NCI-H1694 (cell line): ENCODE measurements around the gene EHMT1.
"Not testable (repeated sequence)": the region's sequence is repeated elsewhere in the genome, so short reads cannot be mapped to it uniquely, and the experiment has no call there.

Experiments used
- DNase-seq: peaks from one replicate; lab custom pipeline; 2025; lab: John Stamatoyannopoulos, UW

EHMT1 gene

DNA sequence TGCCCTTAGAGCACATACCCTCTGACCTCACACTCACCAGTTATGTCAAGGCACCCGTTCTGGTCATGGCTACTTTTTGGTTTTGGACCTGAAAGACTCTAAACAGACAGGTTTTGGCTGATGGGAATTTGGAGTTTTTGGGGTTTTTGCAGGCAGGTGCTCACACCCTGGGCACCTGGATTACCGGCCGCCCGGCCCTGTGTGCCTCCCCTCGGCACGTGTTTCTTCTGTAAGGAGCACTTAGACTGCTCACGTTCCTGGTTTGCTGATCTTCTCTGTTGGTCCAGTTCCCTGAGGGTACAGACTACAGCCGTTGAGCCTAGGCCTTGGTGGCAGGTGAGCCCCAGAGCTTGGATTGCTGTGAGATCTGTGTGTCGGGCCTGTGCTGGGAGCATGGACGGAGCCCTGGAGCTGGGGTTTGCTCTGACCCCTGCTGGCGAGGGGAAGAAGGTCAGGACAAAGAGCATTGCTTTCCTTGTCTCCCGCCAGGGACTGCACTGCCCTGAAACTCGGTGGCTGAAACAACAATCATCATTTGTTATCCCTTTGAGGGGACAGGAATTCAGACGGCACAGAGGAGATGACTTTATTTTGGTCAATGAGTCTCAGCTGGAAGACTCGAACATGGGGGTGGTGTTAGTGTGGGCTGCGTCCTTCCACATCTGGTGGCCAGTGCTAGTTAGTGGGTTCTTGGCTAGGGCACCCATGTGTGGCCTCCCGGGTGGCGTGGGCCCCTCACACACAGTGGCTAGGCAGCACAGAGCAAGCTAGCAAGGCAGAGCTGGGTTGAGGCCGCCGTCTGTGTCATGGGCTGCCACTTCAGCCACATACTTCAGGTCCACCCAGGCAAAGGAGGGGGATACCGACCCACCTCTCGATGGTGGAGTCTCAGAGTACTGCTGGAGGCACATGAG lies 76.4 kb downstream of the EHMT1 start:
- DNase-seq: no peak

DNA sequence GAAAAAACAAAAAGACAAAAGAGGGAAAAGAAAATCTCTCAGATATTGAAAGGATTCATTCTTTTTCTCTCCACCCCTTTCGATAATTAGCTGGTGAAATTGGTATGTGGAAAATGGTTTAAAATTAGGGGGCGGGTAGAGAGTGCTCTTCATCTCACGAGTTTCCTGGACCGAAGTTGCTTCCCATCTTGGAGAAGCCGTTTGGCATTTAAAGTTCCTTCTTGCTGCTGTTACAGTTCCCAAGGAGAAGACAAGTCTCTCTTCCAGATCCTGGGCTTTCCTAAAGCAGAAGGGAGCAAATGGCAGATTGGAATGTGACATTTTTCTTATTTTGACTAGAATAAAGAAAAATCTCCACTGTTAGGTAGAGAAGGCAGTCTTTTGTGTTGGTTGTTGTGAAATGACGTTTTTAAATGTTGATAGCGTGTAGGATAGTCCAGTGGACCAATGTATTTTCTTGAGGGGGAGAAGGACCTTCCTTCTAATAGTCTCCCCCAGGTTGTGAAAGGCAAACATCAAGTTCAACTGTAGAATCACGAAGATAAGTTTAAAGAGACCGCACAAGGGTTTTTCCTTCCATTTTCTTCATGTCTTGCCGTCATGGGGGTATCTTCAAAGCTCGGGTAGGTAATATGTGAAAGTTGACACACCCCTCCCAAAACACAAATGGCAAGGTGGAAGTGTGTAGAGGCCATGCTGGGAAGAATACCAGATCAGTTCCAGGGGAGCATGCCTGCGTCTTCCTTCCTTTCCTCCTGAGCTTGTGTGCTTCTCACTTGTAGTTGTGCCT lies 77.5 kb downstream of the EHMT1 start:
- no peak for DNase-seq

DNA sequence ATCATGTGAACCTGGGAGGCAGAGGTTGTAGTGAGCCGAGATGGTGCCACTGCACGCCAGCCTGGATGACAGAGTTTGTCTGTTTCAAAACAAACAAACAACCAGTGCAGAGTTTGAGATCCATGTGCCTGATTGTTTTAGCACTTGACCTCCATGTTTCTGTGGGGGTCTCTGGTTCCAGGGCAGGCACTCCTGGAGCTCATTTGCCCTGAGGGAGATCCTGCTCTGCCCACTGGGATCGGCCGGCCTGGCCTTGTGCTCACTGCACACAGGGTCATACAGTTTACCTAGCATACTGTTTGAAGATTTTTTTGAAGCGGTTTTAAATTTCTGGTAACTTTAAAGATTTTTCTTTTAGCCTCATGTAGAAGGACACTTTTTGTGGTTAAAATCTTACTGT lies 78.4 kb downstream of the EHMT1 start:
- DNase-seq: no peak

DNA sequence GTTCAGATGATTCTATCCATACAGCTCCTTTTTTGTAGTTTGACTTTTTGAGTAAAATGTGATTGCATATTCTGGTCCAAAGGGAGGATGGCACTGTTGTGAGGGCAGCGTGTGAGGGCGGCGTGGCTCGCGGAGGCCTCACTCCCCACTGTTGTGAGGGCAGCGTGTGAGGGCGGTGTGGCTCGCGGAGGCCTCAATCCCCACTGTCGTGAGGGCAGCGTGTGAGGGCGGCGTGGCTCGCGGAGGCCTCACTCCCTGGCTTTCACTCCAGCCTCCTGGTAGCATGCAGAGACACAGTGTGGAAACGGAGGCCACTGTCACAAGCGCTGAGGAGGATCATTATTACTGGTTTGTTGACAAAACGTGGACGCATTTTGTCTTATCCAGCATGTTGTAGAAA lies 79.0 kb downstream of the EHMT1 start:
- no peak for DNase-seq

DNA sequence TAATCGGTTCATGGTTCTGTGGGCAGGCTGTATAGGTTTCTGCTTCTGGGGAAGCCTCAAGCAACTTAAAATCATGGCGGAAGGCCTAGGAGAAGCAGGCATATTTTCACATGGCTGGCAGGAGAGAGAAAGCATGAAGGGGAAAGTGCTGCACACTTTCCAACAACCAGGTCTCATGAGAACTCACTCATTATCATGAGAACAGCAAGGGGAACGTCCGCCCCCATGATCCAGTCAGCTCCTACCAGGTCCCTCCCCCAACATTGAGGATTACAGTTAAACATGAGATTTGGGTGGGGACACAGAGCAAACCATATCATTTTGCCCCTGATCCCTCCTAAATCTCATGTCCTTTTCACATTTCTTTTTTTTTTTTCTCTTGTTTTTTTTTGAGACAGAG lies 82.1 kb downstream of the EHMT1 start:
- DNase-seq: no peak

DNA sequence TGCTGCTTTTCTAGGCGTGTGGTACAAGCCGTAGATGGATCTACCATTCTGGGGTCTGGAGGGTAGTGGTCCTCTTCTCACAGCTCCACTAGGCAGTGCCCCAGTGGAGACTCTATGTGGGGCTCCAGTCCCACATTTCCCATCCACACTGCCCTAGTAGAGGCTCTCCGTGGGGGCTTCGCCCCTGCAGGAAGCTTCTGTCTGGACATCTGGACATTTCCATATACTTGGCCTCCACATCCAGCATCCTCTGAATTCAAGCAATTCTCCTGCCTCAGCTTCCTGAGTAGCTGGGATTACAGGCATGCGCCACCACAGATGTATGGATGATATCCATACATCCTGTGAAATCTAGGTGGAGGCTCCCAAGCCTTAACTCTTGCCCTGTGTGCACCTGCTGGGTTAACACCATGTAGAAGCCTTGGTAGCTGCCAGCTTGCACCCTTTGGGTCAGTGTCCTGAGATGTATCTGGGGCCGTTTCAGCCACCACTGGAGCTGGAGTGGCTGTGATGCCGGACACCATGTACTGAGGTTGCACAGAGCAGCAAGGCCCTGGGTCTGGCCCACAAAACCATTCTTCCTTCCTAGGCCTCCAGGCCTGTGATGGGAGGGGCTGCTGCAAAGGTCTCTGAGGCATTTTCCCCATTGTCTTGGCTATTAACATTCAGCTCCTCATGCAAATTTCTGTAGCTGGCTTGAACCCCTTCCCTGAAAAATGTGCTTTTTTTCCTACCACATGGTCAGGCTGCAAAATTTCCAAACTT lies 84.0 kb downstream of the EHMT1 start:
- DNase-seq: no peak

DNA sequence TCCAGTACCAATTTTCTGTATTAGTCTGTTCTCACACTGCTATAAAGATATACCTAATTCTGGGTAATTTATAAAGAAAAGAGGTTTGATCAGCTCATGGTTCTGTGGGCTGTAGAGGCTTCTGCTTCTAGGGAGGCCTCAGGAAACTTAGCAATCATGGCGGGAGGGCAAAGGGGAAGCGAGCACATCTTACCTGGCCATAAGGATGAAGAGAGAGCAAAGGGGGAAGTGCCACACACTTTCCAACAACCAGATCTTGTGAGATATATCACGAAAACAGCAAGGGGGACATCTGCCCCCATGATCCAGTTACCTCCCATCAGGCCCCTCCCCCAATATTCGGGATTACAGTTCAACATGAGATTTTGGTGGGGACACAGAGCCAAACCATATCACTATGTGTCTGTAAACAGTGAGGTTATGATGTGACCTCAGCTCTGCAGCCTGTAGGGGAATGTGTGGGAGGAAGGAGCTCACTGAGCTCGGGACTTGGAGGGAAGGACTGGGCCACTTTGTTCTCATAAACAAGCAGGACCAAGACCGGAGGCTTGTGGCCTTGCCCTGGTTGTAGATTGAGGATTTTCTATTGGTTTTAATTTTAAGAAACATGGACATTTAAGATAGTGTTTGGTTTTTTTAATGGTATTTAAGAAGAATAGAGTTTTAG lies 85.2 kb downstream of the EHMT1 start:
- DNase-seq: no peak

DNA sequence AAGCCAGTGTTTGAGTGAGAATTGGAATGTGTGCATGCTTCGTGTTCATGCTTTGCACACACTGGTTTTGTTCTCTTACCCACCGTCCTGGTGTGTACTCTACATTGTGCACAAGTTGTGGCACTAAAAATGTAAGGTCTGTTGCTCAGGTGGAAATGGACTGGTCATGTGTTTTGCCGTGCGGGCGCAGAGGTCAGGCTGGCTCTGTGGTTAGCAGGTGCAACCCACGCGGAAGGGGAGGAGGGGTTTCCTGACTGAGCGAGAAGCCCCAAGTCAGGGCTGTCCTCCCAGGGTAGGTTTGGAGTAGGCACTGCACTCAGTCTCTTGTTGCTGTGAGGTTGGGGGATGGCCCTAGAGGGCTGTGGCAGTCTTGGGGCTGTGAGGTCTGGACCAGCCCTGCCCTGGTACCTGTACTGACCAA lies 86.6 kb downstream of the EHMT1 start:
- no peak for DNase-seq

DNA sequence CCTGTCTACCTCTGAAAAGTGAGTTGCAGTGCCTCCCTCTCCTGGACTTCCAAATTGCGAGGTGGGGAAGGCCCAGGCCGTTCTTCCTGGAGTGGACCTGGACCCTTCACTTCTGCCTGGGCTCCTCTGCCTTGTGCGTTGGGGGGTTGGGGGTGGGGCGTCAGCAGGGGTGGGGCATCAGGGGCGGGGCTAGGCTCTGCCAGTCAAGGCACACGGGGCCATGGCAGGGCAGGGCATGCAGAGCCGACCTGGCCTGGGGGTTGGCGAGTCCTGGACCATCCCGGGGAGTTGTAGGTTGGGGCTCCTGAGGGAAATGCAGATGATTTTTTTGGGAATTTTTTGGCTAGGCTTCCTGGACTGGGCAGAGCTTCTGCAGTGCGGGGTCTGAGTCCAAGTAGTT lies 87.1 kb downstream of the EHMT1 start:
- no peak for DNase-seq

DNA sequence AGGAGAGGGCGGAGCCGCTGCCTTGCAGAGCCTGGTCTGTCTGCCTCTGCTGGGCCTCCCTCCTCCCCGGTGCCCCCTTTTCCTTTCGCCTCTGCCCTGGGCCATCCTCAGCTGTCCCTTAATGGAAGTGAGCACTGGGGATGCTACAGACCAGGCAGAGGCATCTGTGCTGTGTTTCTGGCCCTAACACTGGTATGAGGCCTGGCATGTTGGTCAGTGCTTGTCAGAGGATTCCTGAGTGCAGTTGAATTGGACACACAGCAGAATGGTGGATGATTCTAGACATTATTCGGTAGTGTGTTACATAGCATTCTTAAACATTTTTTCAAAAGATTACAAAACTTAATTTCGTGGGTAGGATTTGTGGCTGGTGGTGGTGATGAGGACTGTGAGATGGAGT lies 88.6 kb downstream of the EHMT1 start:
- no peak for DNase-seq

DNA sequence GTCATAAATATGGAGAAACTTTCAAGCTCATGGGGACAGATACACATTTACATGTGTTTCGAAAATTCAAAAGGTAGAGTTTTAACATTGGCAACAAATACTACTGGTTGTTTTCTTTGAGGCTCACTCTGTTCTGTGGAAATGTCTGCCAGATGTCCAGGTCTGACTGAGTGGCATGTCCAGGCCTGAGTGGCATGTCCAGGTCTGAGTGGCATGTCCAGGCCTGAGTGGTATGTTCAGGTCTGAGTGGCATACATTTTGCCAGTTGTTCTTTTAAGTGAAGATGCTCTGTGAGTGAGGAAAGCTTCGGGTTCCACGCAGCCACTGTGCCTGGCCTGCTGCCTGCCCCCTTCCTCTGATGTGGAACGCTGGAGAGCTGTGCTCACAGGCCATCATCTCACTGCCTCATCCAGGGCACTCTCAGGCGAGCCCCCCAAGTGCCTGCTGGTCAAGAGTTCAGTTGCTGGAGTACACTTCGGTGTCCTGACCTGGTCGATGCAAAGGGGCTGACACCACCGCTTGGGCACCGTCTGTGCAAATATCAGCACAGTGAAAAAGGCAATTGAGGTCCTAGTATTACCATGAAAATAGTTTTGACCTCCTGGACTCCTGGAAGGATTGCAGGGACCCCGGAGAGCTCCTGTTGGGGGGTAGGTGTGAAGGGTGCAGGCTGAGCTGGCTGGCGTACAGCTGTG lies 89.9 kb downstream of the EHMT1 start:
- no peak for DNase-seq

DNA sequence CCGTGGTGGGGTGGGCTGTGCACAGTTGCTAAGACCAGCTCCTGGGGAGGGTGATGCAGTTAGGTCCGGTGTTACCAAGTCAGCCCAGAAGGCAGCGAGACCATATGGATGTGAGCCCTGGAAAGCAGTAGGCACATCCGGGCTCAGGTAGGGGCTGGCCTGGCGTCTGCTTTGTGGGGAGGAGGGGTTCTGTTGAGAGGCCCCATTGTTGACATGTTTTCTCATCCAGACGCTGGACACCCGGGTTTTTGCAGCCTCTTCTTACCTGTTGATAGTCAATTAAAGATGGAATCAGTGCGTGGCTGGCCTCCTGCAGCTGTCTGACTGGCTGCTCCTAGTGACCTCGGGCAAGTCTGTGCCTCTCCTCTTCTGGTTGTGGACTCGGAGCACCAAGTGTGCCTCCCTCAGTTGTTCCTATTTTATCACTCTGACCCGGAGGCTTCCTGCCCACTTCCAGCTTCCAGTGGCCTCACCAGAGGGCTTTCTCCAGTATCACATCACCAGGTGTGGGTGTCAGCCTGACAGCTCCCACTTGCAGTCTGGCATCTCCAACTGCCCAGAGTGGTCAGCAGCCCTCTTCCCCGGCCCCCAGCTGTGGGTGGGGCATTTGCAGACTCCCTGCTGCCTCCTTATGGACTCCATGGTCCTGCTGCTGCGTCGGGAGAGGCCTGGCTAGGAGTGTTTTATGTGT lies 90.8 kb downstream of the EHMT1 start:
- no peak for DNase-seq

DNA sequence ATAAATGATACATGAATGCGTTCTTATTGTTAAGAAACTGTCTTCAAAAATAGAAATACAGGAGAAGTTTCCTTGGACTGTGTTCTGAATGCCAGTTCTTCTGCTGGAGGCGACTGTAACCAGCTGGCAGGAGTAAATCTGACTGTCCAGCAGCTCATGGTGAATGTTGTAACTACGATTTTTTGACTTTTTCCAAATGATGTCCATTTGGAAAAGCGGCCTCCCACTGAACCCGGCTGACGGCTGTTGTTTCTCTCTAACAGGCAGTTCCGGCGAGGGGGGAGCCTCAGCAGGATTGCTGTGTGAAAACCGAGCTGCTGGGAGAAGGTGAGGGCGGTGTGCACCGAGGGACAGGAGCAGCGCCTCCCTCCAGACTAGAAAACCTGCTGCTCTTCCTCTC lies 91.9 kb downstream of the EHMT1 start:
- DNase-seq: no peak

DNA sequence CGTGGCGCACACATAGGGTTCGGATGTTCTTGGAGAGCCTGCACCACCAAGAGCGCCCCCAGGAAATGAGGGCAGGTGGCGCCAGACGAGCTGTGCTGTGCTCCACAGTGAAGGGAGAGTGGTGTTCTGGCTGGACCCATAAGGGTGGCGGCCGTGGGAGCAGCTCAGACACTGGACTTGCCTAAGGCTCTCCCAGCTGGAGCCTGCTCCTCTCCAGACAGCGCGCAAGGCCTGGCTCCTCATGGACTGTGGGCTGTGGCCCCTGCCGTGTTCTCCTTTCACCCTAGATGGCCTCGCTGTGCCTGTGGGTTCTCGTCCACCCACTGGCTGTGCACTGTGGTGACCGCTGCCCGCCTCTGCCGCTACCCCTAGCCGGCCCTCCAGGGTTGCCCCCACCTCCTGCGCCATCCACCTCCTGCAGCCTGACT lies 92.9 kb downstream of the EHMT1 start:
- DNase-seq: no peak

DNA sequence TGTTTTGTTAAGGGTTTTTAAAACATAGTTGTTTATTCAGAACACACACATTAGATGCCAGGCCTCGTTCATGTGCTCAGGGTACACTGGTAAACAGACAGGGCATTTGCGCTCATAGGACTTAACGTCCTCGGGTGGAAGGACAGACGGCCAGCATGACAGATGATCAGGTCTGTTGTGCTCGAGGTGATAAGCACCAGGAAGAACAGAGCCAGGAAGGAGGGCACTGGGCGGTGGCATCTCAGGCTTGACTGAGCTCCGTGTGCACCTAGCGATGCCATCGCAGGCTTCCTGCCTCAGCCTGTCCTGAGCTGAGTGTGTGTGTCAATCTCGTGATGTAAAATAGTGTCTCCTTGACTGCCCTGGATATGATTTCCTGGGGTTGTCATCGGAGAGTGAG lies 96.5 kb downstream of the EHMT1 start:
- no peak for DNase-seq

DNA sequence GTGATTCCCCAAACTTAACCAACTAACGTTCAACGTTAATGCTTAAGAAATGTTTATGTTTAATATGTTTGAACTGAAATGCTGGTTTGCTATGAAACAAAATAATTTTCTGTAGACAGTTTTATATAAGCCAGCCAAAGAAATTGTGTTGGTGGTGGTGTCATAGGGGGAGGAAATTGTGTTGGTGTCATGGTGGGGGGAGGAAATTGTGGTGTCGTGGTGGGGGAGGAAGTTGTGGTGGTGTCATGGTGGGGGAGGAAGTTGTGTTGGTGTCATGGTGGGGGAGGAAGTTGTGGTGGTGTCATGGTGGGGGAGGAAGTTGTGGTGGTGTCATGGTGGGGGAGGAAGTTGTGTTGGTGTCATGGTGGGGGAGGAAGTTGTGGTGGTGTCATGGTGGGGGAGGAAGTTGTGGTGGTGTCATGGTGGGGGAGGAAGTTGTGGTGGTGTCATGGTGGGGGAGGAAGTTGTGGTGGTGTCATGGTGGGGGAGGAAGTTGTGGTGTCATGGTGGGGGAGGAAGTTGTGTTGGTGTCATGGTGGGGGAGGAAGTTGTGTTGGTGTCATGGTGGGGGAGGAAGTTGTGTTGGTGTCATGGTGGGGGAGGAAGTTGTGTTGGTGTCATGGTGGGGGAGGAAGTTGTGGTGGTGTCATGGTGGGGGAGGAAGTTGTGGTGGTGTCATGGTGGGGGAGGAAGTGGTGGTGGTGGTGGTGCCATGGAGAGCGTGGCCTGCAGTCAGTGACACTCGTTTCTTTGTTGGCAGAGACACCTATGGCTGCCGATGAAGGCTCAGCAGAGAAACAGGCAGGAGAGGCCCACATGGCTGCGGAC lies 97.3 kb downstream of the EHMT1 start:
- not testable (repeated sequence) for DNase-seq

DNA sequence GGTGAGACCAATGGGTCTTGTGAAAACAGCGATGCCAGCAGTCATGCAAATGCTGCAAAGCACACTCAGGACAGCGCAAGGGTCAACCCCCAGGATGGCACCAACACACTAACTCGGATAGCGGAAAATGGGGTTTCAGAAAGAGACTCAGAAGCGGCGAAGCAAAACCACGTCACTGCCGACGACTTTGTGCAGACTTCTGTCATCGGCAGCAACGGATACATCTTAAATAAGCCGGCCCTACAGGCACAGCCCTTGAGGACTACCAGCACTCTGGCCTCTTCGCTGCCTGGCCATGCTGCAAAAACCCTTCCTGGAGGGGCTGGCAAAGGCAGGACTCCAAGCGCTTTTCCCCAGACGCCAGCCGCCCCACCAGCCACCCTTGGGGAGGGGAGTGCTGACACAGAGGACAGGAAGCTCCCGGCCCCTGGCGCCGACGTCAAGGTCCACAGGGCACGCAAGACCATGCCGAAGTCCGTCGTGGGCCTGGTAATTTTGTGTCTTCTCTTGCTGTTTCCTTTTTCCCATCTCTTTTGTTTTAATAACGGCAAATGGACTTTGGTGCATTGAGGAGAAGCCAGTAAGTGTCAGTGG lies 98.0 kb downstream of the EHMT1 start:
- DNase-seq: no peak

DNA sequence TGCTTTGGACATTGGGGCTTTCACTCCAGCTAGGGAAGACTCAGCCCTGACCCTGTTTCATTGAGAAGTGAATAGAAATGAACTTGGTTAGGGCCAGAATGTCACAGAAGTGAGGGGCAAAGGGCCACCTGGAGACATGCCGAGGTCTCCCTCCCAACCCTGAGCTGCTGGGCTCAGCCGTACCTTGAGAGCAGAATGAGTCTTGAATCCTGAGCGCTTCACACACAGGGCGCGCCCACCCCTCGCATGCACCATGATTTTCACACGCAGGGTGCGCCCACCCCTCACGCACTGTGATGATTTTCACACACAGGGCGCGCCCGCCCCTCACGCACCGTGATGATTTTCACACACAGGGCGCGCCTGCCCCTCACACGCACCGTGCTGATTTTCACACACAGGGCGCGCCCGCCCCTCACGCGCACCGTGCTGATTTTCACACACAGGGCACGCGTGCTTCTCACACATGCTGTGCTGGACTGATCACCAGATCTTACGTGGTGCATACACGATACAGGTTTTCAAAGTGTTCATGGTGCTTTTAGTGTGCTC lies 99.0 kb downstream of the EHMT1 start:
- DNase-seq: no peak

DNA sequence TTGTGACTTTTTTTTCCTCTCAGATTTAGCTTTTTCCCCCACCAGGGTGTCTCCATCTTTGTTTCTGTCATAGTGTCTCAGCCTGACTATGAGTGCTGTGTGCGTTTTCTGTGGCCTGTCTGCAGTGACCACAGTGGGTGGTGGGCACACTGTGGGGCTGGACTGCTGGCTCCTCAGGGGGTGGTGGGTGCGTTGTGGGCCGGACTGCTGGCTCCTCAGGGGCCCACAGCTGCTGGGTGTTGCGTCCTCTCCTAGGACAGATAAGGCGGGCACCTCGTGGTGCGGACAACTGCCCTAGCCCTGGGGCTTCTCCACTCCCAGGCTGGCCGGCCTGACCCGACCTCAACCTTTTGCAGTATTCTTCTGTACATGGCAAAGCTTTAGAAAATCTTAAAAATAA lies 100.4 kb downstream of the EHMT1 start:
- DNase-seq: no peak
